ENCODE results near the gene FIBP. TPM values are rescaled to one million over a fixed set of nuclear protein-coding genes. Genes with fewer than 3 reads are reported as not detected.
A peak's percentile ranks its signal among the peaks of the same experiment; 100 is the strongest.

Gene FIBP
- total RNA-seq, 1 donor = 129 TPM

DNA sequence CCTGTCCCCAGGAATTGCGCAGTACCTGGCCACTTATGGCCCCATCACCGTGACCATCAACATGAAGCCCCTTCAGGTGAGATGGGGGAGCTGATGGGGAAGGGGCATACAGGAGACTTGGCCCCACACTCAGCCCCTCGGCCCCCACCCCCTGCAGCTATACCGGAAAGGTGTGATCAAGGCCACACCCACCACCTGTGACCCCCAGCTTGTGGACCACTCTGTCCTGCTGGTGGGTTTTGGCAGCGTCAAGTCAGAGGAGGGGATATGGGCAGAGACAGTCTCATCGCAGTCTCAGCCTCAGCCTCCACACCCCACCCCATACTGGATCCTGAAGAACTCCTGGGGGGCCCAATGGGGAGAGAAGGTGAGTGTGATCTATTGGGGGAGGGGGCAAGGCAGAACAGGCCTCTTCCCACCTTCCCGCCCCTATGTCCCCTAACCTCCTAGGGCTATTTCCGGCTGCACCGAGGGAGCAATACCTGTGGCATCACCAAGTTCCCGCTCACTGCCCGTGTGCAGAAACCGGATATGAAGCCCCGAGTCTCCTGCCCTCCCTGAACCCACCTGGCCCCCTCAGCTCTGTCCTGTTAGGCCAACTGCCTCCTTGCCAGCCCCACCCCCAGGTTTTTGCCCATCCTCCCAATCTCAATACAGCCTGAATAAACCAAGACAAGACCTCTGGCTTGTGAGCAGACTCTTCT lies 5.1 kb downstream of the FIBP start:
- Histone ChIP-seq H3K27me3 (ENCODE audit: insufficient read depth, low read length) (no peaks in the 10 kb centered on the region), H3K4me3 (ENCODE audit: insufficient read depth, low read length) (no peak overlapping the region), H3K79me2 (ENCODE audit: insufficient read depth, low read length) (peaks cover 41% of the 10 kb centered on the region), H3K4me2 (ENCODE audit: insufficient read depth, low read length) (no peak overlapping the region), H3K4me1 (ENCODE audit: insufficient read depth, low read length) (peaks cover 14% of the 10 kb centered on the region), H3K36me3 (ENCODE audit: insufficient read depth, low read length) (peaks cover 47% of the 10 kb centered on the region), H3K27ac (ENCODE audit: low read depth, low read length) (no peak overlapping the region), H4K20me1 (ENCODE audit: insufficient read depth, low read length) (peaks cover 21% of the 10 kb centered on the region), H3K9me3 (ENCODE audit: low read depth, low read length) (no peaks in the 10 kb centered on the region), H2AFZ (ENCODE audit: low read length) (no peak overlapping the region)
- DNase-seq (ENCODE audit: insufficient read length, low spot score, missing footprints) = no peak
- TF ChIP-seq, protein P1, sequence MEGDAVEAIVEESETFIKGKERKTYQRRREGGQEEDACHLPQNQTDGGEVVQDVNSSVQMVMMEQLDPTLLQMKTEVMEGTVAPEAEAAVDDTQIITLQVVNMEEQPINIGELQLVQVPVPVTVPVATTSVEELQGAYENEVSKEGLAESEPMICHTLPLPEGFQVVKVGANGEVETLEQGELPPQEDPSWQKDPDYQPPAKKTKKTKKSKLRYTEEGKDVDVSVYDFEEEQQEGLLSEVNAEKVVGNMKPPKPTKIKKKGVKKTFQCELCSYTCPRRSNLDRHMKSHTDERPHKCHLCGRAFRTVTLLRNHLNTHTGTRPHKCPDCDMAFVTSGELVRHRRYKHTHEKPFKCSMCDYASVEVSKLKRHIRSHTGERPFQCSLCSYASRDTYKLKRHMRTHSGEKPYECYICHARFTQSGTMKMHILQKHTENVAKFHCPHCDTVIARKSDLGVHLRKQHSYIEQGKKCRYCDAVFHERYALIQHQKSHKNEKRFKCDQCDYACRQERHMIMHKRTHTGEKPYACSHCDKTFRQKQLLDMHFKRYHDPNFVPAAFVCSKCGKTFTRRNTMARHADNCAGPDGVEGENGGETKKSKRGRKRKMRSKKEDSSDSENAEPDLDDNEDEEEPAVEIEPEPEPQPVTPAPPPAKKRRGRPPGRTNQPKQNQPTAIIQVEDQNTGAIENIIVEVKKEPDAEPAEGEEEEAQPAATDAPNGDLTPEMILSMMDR (IDR thresholded peaks at IDR 0.05; ENCODE audit: extremely low read depth, low read depth, low read length) = no peak

DNA sequence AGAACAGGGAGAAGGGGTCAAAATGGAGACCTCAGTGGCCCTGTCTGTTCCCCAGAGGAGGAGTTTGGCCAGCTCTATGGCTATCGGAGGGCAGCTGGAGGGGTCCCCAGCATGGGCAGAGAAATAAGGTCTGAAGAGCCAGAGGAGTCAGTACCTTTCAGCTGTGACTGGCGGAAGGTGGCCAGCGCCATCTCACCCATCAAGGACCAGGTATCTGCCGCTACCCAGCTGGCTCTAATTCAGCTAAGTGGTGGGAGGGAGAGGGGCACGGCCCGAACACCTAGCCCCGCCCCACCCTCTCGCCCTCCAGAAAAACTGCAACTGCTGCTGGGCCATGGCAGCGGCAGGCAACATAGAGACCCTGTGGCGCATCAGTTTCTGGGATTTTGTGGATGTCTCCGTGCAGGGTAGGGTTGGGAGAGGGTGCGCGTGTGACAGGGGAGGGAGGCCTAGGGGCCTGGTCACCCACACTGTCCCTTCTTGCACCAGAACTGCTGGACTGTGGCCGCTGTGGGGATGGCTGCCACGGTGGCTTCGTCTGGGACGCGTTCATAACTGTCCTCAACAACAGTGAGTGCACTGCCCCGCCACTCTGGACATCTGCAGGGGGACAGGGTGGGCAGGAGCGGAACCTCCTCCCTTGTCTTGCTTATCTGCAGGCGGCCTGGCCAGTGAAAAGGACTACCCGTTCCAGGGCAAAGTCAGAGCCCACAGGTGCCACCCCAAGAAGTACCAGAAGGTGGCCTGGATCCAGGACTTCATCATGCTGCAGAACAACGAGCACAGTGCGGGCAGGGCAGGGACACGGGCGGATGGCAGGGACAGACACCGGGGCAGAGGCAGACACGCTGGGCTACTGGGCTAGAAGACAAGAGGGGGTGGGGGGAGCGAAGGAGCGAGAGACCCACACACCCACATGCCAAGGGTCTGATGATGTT lies 5.9 kb downstream of the FIBP start:
- TF ChIP-seq, protein P1 (IDR thresholded peaks at IDR 0.05; ENCODE audit: extremely low read depth, low read depth, low read length) = no peak

DNA sequence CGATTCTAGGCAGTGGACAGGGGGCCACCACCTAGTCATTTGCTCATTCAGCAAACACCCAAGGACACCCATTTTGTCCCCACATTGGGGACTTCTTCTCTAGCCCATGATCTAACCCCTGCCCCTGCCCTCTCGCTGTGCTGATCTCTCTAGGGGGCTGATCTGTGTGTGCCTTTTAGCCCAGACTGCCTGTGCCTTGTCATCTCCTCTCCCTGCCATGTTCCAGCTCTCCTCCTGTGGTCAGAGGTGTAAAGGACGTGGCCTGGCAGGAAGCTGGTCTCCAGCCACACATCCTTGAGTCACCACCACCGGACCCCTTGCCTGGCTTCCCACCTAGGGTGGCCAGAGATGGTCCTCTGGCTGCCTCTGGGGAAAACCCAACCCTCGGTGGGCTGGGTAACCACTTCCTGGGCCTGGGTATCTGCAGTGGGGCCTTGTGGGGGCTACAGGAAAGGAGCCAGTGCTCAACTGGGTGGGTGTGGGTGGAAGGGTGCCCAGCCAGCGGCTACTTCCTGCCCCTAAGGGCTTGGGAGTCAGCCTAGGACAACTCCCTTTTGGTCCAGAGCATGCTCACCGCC lies 7.3 kb downstream of the FIBP start:
- Histone ChIP-seq H4K20me1 (ENCODE audit: insufficient read depth, low read length) (peaks cover 21% of the 10 kb centered on the region), H3K27me3 (ENCODE audit: insufficient read depth, low read length) (no peaks in the 10 kb centered on the region), H3K4me2 (ENCODE audit: insufficient read depth, low read length) (no peak overlapping the region), H3K9me3 (ENCODE audit: low read depth, low read length) (no peaks in the 10 kb centered on the region), H3K79me2 (ENCODE audit: insufficient read depth, low read length) (peaks cover 22% of the 10 kb centered on the region), H3K27ac (ENCODE audit: low read depth, low read length) (no peak overlapping the region), H3K4me1 (ENCODE audit: insufficient read depth, low read length) (peaks cover 3% of the 10 kb centered on the region), H2AFZ (ENCODE audit: low read length) (no peak overlapping the region), H3K4me3 (ENCODE audit: insufficient read depth, low read length) (no peak overlapping the region), H3K36me3 (ENCODE audit: insufficient read depth, low read length) (peaks cover 37% of the 10 kb centered on the region)
- peak; percentile 80 for DNase-seq (ENCODE audit: insufficient read length, low spot score, missing footprints)
- TF ChIP-seq, protein P1 (IDR thresholded peaks at IDR 0.05; ENCODE audit: extremely low read depth, low read depth, low read length) = no peak

More for the DNA sequence above, 5.9 kb downstream of the FIBP start:
- Histone ChIP-seq H3K36me3 (ENCODE audit: insufficient read depth, low read length) (peaks cover 47% of the 10 kb centered on the region), H3K4me1 (ENCODE audit: insufficient read depth, low read length) (peaks cover 10% of the 10 kb centered on the region), H3K4me2 (ENCODE audit: insufficient read depth, low read length) (no peak overlapping the region), H3K4me3 (ENCODE audit: insufficient read depth, low read length) (no peak overlapping the region), H2AFZ (ENCODE audit: low read length) (no peak overlapping the region), H3K27ac (ENCODE audit: low read depth, low read length) (no peak overlapping the region), H4K20me1 (ENCODE audit: insufficient read depth, low read length) (peaks cover 21% of the 10 kb centered on the region), H3K9me3 (ENCODE audit: low read depth, low read length) (no peaks in the 10 kb centered on the region), H3K27me3 (ENCODE audit: insufficient read depth, low read length) (no peaks in the 10 kb centered on the region), H3K79me2 (ENCODE audit: insufficient read depth, low read length) (peaks cover 37% of the 10 kb centered on the region)
- DNase-seq (ENCODE audit: insufficient read length, low spot score, missing footprints) = peak; percentile 73
